Measurements from ENCODE around the gene CYP8B1.
A peak's percentile ranks its signal among the peaks of the same experiment; 100 is the strongest.

CYP8B1 gene

DNA sequence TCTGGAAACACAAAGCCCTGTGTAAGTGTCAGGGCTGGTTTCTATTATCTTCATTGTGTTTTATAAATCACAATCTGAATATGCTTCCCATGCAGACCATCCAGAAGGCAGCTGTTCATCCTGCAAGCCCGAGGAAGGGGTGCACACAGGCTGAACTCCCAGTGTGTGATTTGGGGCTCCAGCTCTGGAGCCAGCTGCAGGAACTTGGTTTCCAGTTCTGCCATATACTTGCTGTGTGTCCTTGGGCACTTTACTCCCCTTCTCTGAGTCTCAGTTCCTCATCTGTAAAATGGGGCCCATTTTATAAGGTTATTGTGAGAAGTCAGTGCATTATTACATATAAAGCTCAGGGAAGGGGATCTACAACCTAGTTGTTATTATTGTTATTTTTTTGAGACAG lies 22.6 kb downstream of the CYP8B1 start:
- no peak for DNase-seq (ENCODE audit: low spot score)

GRCh38 chr3:42852441-42852840 lies 23.2 kb downstream of the CYP8B1 start:
- DNase-seq (ENCODE audit: low spot score) = no peak

DNA sequence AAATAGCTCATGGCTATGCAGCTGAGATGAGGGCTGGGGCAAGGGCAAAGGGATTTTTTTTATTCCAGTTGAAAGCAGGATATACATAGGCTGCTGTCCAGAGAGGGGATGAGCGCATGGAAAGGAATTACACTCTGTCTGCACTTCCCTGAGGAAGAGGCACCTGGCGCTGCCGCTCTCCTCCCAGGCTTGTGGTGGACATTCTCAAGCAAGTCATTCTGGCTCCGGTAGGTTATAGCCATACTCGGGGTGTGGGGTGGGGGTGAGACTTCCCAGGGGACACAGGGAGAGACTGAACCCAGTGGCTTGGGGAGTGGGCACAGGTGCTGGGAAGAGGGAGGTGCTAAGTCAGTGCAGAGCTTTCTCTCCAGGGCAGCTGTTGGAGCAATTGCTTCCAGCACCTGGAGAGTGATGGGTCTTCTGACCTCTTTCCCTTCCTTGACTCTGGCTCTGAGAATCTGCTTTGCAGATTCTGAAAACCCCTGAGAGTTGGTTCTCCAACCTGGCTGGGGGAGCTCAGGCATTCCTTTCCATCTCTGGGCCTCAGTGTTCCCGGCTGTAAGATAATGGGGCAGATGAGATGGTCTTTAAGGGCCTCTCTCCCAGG lies 24.3 kb downstream of the CYP8B1 start:
- no peak for DNase-seq (ENCODE audit: low spot score)

GRCh38 chr3:42850263-42850662 lies 25.4 kb downstream of the CYP8B1 start:
- no peak for DNase-seq (ENCODE audit: low spot score)

DNA sequence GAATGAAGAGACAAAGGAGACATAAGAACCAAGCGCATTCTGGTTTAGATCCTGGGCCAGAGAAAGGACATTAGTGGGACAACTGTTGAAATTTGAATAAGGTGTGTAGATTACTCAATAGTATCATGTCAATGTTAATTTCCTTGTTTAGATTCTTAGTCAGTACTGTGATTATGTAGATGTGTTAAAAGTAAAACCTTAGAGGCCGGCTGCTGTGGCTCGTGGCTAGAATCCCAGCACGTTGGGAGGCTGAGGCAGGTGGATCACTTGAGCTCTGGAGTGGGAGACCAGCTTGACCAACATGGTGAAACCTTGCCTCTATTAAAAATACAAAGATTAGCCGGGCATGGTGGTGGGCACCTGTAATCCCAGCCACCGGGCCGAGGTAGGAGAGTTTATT lies 26.7 kb downstream of the CYP8B1 start:
- DNase-seq (ENCODE audit: low spot score) = no peak

GRCh38 chr3:42847731-42848130 lies 27.9 kb downstream of the CYP8B1 start:
- no peak for DNase-seq (ENCODE audit: low spot score)

DNA sequence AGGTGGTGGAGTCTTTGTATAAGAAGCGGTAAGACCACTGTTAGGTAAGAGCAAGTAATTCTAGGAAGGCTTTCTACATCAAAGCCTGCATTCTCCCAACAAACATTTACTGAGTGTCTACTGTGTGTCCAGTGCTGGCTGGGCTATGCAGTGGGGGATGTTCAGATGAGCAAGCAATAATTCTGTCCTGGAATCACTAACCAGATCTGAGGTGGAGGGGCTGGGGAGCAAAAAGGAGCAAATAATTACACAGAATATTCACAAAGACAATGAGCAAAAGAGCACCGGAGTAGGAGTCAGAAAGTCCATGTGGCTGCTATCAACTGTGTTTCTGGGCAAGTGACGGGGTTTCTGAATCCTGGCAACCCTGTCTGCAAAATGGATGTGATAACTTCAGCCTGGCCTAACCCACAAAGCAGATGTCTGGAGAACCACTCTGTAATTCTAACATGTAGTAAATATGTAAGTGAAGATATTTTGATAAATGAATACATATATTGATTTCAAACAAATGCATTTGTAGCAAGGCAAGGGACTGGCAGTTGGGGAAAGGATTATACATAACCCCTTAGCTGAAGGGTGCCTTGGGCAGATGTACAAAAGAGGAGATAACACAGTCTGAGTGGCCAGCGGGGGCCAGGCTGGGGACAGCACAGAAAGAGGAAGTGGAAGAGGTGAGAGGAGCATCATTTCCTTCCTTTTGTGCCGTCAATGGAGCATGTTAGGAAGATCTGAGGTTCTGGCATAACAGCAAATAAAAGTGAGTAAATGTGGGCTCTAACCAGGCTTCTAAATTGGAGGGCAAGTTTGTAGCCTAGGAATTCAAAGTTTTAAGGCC lies 28.8 kb downstream of the CYP8B1 start:
- DNase-seq (ENCODE audit: low spot score) = no peak

- no peak for DNase-seq (ENCODE audit: low spot score)
Measured at GRCh38 chr3:42844815-42845214, 30.9 kb downstream of the CYP8B1 start.

GRCh38 chr3:42844412-42844713 lies 31.3 kb downstream of the CYP8B1 start:
- DNase-seq (ENCODE audit: low spot score) = no peak

DNA sequence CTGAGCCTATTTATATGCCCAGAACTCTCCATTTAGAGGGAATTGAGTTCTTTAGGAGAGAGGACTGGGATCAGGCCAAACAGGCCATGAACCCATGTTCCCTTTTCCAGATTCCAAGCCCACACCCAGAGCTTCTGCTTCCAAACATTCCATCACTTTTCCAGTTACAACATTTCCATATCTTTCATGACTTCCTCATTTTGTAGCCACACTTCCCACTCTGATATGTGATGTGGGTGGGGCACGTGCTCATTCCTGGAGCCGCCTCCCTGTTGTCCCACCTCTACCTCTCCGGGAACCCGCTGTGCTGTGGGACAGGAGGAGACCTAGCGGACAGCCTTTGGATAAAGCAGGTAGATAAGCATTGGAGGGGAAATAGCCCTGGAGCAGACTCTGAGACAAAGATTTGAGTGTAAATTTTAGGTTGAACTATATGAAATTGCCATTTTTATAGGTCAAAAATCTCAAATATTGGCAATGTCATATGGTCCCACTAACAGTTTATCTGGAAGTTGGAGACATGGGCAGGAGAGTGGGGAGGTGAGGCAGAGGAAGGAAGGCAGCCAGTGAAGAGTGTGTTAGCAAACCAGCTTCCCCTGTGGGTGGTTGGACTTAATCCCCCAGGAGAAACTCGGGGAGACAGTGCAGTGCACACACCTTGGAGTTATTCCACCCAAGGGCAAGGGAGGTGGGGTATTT lies 31.8 kb downstream of the CYP8B1 start:
- DNase-seq (ENCODE audit: low spot score) = no peak

DNA sequence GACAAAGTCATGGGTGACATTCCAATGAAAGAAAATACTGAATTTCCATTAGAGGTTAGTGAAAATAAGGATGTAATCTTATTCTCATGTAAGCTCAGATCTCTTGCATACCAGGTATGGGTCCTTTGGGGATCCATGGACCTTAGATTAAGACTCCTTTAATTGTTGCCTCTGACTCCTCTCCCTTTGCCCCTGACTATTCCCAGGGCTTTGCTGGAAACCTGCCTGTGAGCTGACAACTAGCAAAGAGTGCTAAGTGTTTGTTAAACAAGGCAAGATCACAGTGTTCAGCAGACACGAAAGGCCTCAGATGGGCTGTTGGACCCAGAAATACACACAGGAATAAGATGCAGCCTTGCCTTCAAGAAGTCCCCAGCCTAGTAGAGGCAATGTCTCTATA lies 34.3 kb downstream of the CYP8B1 start:
- DNase-seq (ENCODE audit: low spot score) = no peak

- DNase-seq (ENCODE audit: low spot score) = peak; percentile 43
Measured at GRCh38 chr3:42839616-42840015, 36.1 kb downstream of the CYP8B1 start.

GRCh38 chr3:42838571-42838970 lies 37.1 kb downstream of the CYP8B1 start:
- no peak for DNase-seq (ENCODE audit: low spot score)

- no peak for DNase-seq (ENCODE audit: low spot score)
Measured at GRCh38 chr3:42836150-42837123, 39.2 kb downstream of the CYP8B1 start.

DNA sequence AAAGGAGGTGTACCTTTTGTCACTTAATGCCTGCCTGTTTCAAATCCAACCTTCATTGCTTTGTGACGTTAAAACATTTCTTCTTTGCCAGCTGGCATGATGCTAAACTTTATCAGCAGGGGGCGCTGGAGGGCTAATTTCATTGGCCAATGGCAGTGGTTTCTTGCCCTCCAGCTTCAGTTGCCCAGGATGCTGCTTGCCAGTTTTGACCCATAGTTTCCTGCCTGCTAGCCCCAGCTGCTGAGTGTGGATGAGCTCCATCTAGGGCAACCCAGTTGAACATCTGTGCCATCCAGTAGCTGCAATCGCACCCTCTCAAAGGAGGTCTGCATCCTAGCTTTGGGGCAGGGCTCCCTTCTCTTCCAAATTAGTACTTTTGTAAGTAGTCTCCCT lies 44.4 kb downstream of the CYP8B1 start:
- peak; percentile 79 for DNase-seq (ENCODE audit: low spot score)

- DNase-seq (ENCODE audit: low spot score) = no peak
Measured at GRCh38 chr3:42830437-42831320, 45.0 kb downstream of the CYP8B1 start.

- DNase-seq (ENCODE audit: low spot score) = no peak
Measured at GRCh38 chr3:42829628-42830436, 45.8 kb downstream of the CYP8B1 start.

GRCh38 chr3:42829083-42829627 lies 46.5 kb downstream of the CYP8B1 start:
- DNase-seq (ENCODE audit: low spot score) = no peak

- DNase-seq (ENCODE audit: low spot score) = no peak
Measured at GRCh38 chr3:42827654-42828053, 48.0 kb downstream of the CYP8B1 start.

DNA sequence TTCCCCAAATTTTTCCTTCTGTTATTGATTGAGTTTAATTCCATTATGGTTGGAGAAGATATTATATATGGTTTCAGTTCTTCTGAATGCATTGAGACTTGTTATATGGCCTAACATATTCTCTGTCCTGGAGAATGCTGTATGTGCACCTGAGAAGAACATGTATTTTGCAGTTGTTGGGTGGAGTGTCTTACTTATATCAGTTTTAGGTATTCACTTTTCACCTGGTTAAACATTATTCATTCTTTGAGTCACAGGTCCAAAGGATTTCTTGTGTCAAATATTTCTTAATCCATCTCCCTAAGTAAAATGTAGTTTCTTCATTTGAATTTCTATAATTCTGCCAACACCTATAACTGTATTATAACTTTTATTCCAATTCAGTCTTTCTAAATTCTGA lies 48.7 kb downstream of the CYP8B1 start:
- DNase-seq (ENCODE audit: low spot score) = no peak
